HPDE6-E6E7 (cell line): ENCODE results near the gene NPIPB2.

Experiments
- DNase-seq: peaks from one replicate; pipeline ENCODE4 v3.0.0; 2011; ENCODE audit warnings: missing footprints; ENCODE audit errors: extremely low spot score

The NPIPB2 gene

DNA sequence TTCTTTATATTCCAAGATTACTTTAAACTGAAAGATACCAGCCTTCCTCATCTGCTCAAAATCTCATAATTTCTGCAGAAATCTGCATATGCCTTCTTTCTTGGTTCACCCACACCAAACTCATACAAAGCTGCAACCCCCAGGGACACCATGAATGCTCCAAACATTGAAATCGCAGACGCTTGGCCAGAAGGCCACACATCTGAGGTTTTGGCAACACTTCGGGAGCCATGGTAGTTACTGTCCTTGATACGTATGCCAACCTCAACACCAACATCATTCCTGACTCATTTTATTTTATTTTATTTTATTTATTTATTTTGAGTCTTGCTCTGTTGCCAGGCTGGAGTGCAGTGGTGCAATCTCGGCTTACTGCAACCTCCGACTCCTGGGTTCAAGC lies 37.9 kb downstream of the NPIPB2 start:
- no peak for DNase-seq

DNA sequence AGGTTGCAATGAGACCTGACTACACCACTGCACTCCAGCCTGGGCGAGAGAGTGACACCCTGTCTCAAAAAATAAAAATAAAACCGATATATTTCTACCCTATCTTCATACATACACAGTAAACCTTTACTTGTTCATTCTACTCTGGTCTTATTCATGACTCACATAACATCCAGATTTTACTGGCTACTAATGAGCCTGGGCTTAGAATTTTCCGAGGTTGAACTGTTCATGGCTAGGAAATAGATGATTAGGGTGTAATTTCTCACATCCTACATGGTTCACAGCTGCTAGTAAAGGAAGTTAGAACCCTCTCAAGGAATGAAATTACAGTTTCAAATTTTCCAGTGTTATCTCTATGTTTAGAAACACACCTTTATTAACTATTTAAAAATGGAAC lies 40.8 kb downstream of the NPIPB2 start:
- DNase-seq = no peak

GRCh38 chr16:11896486-11897176 lies 45.2 kb downstream of the NPIPB2 start:
- DNase-seq = no peak

DNA sequence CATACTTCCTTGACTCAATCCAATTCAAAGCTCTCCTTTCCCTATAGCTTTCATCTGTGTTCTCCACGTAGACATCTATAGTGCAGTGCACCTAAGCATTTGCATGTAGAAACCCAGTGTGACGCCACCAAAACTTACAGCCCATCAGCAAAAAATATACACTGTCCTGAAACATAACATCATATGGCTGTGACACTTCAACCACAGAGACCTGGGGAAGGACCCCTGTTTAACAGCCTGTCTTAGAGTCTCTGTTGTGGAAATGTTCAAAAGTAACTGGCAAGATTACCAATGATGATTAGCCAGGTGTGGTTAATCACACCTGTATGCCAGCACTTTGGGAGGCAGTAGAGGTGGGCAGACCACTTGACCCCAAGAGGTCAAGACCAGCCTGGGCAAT lies 48.3 kb downstream of the NPIPB2 start:
- no peak for DNase-seq

- DNase-seq = no peak
These were observed 49.1 kb downstream of the NPIPB2 start for GRCh38 chr16:11892761-11893160.

- no peak for DNase-seq
These were observed 51.4 kb downstream of the NPIPB2 start for GRCh38 chr16:11890231-11890965.

- no peak for DNase-seq
These were observed 55.0 kb downstream of the NPIPB2 start for GRCh38 chr16:11886881-11887280.

GRCh38 chr16:11884035-11884434 lies 57.8 kb downstream of the NPIPB2 start:
- no peak for DNase-seq

DNA sequence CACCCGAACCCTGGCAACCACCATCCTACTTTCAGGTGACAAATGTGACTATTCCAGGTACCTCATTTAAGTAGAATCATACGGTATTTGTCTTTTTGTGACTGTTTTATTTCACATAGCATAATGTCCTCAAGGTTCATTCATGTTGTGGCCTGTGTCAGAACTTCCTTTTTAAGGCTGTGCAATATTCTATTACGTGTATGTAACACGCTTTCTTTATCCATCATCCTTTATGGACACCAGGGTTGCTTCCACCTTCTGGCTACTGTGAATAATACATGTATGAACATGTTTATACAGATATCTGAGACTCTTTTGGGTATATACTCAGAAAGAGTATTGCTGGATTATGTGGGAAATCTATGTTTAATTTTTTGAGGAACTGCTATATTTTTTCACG lies 61.8 kb downstream of the NPIPB2 start:
- DNase-seq = no peak

DNA sequence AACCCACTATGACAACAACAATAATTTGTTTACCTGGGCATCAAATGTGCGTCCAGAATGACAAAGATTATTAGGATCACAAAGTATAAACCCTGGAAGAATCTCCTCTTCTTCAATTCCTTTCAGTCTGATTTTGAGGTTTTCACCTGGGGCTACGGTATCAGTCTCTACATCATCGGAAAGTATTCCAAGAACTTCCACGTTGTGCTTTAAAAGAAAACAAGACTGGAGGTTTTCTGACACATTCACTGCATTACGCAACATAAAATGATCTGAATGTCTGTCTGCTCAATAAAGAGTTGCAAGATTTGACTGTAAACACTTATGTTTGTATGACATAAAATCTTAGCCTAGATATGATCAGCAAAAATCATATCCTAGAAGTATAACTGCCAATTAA lies 64.5 kb downstream of the NPIPB2 start:
- no peak for DNase-seq
